HG03175 (cell line): ENCODE data around the gene PITPNM1.
"Not testable (repeated sequence)": the region's sequence is repeated elsewhere in the genome, so short reads cannot be mapped to it uniquely, and the experiment has no call there.

Experiments
- ATAC-seq: cut with Tn5 transposase; IDR thresholded peaks from one replicate; pipeline ENCODE4 v1.9.1; 2021; ENCODE audit warnings: mild to moderate bottlenecking, moderate library complexity; ENCODE audit not compliant: unreplicated experiment

PITPNM1 gene

DNA sequence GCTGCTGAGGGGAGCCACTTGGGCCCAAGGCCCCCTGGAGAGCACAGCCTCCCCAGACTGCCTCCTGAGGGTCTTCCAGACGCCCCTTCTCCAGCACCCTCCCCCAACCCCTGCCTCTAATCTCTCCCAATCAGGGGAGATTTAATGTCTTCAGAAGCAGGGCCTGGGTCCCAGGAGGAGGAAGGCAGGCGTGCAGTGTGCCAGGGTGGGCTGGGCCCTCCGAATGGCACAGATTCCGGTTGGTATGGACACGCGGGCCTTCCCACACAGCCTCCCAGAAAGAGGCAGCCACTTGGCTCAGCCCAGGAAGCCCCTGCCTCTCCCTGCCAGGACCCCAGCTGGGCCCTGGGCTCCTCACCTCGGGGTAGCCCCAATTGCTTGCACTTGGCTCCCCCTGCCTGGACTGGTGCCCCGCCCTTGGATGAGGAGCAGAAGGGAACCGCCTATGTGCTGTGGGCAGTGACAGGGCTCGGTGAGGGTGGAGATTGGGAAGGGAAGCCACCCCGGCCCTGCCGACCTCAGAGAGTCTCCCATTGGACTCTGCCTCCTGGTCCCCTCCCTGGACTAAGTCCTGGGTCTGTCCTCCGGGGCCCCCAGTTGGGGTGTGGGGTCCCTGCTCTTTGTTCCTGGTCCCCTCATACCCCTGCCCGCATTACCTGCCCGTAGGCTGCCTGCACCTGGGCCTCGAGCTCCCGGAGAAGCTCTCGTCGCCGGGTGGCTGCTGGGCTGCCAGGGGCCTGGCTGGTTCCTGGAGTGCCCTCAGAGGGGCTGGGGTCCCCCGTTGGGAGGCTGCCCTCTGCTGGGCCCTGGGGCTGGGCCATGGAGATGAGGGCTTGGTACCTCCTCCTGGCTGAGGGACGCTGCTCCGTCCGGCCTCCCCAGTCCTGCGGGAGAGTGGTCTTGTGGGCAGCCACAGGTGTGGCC is 18.7 kb upstream of the PITPNM1 start:
- no peak for ATAC-seq

DNA sequence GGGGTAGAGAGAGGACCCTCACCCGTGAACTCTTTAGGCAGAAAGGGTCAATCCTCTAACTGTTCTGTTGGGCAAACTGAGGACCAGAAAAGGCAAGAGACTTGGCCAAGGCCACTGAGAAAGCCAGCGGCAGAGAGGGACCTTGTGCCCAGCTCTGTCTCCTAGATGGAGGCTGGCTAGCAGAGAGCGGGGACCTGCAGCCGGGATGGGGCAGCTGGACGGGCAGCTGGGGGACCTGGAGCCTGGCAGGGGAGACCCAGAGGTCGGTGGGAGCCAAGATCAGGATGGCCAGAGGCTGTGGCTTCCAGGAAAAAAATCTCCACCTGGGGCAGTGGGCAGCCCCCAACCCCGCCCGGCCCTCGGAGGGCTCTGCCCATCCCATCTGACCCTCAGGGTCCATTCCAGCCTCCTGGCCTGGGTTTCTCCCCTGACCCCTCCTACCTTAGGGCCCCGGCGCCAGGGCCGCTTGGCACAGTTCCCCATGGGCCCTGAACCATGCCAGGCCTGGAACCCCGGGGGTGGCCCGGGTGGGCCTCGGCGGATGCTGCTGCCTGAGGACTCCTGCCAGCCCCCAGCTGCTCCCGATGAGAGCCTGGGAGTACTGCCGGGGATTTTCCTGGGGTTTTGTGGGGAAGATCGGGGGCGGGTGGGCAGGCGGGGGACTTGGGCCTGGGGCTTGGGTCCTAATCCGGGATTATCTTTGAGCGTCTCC is 17.8 kb upstream of the PITPNM1 start, which contains the start of gene CABP2:
Gene CABP2, minus strand, starts transcription at position 603 of the 712 bp plus-strand sequence. Its CDS starts 120 bp downstream, at position 483.
- no peak for ATAC-seq

DNA sequence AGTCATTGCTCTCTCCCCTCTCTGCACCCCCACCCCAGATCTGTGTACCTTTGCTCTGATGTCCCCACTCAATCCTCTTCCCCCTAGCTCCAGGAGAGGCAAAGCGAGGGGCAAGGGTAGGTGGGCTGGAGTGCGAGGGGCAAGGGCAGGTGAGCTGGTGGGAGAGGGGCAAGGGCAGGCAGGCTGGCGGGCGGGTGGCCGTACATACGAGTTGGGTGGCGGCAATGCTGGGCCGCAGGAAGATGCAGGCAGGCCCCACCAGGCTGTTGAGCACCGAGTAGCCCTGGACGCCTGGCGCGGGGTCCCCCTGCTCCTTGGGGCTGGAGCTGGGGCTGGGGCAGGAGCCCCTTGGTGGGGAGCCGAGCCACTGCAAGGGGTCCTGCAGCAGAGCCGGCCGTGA is 17.2 kb upstream of the PITPNM1 start:
- no peak for ATAC-seq

DNA sequence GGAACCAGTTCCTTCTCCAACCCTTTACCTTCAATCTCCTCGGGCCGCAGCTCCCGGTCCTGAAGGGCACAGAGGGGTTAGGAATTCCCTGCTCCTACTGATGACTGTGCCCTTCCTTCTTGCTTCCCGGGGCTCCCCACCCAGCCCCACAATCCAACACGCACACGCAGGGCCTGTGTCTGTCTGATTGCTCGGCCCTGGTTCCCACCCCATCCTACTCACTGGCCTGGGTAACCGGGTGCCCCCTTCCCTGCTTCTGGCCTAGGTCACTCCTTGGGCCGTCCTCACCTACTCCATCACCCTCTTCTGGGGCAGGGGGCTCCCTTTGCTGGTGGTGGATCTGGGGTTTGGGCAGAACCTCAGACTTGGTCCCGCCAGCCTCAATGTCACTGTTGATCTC is 16.8 kb upstream of the PITPNM1 start:
- no peak for ATAC-seq

DNA sequence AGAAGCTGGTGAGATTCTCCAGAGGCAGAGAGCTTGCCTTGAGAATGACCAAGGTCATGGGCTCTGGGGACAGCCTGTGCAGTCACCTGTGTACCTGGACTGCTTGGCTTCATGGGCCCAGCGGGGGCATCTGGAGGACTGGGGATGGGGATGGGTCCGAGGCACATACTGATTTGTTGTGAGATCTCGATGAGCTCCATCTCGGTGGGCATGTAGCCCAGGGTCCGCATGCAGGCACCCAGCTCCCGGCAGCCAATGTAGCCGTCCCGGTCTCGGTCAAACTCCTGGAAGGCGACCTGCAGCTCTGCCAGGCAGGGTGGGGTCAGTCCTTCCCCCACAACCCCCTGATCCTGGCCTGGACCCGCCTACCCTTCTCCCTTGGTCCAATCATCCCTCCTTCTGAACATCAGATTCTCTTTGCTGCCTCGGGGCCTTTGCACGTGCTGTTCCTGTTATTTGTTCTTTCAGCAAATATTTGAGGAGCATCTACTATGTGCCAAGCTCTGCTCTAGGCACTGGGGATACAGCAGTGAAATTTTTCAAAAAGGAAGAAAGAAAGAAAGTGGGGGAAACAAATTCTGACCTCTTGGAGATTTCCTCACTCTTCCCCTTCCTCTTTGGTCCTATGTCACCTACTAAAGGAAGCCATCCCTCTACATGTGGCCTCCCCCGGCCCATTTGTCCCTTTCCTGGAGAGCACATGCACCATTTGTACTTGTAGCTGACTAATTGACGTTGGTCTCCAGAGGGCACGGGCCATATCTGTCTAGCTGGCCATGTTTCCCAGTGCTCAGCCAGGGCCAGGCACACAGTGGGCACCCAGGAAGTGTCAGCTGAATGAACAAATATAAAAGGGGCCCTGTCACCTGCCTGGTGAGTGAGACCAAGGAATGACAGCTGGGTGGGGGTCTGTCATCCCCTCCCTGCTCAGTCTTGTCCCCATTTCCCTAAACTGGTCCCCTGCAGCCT is 16.0 kb upstream of the PITPNM1 start:
- no peak for ATAC-seq

DNA sequence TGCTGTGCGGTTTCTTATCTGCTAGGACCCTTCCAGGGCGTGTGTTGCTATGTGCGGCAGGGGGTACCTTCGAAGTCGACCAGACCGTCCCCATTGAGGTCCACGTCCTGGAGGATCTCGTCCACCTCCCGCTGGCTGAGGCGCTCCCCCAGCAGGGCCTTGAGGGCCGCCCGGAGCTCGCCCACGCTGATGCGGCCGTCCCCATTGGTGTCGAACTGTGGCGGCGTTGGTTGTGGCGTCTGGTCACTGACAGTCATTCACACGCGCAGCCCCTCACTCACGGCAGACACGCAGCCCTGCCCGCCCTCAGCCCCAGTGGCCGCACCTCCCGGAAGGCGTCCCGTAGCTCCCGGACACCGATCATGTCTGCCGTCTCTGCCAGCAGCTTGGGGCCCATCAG is 14.6 kb upstream of the PITPNM1 start:
- no peak for ATAC-seq

DNA sequence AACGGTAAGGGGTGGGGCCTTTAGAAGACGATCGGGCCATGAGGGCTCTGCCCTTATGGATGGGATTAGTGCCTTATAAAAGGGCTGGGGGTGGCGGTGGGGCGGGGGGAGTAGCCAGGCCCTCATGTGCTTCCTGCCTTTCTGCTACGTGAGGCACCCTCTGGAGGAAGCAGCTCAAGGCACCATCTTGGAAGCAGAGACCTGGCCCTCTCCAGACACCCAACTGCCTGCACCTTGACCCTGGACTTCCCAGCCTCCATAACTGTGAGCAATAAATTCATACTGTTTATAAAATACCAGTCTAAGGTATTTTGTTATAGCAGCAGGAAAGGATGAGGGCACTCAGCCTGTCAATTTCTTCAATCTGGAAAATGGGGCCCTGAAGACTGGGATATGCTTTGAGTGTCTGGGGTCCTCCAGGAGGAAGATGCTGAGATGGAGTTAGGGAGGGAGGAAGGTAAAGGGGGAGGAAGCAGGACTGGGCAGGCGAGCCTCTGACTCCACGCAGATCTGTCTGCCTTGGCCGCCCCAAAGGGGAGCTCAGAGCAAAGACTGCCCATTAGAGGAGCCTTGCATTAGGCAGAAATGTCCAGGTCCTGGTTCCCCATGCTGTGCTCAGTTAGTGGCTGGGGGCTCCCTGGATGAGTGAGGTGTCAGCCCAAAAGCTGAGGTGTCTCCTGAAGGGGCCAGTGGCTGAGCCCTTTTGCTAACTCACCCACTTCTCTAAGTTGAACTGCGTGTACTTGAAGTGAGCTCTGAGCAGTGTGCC is 12.8 kb upstream of the PITPNM1 start:
- ATAC-seq, result no peak

DNA sequence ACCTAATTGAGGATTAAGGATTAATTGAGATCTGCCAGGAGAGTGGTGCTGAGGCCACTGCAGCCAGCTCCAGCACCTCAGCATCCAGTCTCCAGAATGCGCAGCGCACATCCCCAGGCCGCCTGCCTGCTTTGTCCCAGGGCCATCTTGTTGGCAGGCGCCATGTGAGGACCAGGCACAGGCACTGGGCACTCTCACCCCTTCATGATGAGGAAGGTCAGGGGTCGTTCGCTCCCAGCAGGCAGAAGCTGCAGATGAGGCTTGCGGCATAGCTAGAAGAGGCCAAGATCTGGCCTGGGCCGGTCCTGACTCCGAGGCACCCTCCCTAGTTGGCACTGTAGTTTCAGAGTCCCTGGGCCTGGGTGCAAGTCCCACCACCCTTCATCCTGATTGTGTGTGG is 11.6 kb upstream of the PITPNM1 start:
- no peak for ATAC-seq

DNA sequence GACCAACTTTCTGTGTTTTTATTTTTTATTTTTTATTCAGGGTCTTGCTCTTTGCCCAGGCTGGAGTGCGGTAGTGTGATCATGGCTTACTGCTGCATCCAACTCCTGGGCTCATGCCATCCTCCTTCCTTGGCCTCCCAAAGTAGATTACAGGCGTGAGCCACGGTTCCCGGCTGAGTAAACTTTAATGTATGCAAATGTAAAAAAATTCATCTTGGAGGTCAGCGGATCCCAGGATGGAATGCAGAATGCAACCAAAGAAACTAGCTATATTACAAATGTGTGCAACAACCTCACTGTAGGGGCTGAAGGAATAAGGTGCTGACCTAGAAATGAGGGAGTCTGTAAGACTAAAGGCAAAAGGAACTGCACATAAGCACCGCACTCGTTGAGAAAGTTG is 9.0 kb upstream of the PITPNM1 start:
- ATAC-seq, result no peak

DNA sequence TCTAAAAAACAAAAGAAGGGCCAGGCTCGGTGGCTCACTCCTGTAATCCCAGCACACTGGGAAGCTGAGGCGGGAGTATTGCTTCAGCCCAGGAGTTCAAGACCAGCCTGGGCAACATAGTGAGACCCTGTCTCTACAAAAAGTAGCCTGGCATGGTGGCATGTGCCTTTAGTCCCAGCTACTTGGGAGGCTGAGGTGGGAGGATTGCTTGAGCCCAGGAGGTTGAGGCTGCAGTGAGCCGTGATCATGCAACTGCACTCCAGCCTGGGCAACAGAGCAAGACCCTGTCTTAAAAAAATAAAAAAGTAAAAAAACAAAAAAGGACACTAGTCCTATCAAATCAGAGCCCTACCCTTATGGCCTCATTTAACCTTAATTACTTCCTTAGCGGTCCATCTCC is 6.4 kb upstream of the PITPNM1 start:
- not testable (repeated sequence) for ATAC-seq

DNA sequence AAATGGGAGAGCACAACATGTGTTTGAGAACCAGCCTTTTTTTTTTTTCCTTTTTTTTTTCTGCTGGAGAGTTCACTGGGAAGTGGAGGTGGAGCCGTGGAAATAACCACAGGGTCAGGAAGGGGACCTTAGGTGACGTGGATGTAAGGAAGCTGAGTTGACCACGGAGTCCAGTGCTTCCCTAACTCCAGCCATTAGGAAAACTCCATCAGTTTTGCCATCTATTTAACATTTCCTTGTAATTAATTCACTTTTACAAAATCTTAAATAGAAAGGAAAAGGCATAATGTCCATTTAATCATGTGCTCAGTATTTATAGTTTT is 4.8 kb upstream of the PITPNM1 start:
- no peak for ATAC-seq

DNA sequence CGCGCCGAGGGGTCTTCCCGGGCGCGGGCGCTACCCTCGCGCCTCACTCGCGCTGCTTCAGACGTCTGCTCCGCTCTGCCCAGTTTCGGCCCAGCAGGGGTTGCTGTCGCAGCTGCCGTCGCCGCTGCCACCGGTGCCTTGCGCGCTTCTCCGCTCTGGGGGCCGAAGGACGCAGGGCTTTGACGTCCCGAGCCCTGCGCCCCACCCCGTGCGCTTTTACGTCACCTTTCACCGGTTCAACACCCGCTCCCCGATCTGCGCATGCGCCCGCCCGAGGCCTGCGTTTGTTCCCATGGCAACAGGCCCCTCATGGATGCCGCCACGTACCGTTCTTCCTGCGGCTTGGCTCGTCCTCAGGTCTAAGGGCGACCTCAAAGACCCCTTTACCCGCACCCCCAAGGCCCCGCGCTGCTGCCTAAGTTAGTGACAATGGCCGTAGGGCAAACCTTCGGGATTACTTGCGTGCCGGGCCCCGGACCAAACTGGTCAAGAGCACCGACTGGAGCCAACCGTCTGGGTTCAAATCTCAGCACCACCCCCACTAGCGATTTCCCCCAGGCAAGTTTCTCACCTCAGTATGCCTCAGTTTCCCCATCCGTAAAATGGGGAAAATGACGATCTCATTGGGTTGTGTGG is 3.4 kb upstream of the PITPNM1 start:
- ATAC-seq, result peak; percentile 49

DNA sequence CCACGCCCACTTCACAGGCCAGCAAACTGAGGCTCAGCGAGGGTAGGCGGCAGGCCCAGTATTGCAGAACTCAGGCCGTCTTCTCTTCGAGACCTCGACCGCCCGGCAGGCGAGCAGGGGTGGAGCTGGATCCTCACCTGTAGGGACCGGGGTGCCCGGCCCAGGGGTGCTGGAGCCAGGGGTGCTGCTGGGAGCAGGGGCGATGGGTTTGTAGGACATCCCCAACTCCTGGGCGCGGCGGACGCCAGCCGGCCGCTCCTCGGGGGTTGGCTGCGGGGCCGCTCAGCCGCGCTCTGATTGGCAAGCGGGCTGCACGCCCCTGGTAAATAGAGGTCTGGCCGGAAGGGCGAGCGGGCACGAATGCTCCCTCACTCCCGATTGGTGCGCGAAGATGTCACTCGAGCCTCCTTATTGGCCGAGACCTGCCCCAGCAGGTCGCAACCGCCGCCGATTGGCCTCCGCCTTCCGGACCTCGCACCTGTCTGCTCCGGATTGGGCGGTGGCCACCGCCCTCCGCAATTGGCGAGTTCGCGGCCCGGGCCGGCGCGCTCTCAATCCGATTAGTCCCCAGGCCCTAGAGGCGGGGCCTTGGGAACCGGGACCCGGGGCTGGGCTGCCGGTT is 2.8 kb upstream of the PITPNM1 start, which contains the start of gene CDK2AP2:
Gene CDK2AP2, minus strand, starts transcription at position 299 of the 622 bp plus-strand sequence. Its CDS starts 80 bp downstream, at position 219.
- ATAC-seq, result peak; percentile 72

DNA sequence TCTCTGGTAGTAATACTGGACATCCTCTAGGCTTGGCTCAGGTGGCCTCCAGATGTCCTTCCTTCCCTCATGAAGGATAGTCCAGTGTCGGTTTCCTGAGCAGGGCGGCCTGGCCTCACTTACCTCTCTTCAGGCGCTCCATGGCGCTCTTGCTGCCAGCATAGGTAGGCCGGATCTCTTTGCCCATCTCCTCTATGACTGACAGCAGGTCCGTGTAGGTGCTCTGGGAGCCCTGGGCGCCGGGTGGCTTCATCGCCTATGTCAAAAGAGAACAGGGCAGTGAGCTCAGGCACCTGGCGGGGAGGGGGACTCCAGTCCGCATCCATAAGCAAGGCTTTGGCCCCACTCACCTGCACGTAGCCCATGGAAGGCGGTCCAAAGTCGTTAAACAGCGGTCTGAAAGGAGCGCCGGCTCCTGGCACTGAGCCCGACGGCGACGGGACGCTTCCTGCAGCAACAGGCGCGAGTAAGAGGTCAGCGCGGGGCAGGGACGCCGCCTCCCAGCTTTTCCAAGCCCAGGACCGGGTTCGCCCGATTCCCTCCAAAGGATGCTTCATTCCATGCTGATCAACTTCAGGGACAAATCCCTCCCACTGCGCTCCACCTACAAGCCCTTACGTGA is 2.2 kb upstream of the PITPNM1 start:
- ATAC-seq, result no peak

DNA sequence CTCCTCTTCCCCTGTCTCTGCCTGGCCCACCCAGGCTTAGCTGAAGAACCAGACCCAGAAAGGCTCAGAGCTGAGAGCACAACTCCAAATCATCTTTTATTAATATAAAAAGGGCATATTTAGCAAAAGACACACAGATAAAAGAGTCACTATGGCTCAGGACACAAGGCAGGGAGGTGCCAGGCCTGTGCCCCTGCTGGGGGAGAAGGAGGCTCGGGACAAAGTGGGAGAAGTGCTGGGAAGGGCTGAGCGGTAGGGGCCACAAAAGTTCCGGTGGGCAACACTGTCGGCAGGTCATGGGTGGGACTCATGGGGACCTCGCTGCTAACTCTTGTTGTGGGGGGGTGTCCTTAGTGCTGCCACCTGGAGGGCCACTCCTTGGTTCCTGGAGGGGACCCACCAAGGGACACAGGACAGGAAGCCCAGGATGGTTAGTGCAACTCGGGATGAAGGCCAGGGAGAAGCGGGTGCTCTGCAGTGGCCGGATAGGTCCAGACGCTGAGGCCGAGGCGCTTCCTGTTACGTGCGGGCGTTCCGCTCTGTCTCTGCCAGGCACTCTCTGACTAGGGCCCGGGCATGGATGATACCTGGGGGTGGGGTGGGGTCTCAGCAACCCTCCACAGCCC is 1.4 kb upstream of the PITPNM1 start:
- ATAC-seq, result no peak

DNA sequence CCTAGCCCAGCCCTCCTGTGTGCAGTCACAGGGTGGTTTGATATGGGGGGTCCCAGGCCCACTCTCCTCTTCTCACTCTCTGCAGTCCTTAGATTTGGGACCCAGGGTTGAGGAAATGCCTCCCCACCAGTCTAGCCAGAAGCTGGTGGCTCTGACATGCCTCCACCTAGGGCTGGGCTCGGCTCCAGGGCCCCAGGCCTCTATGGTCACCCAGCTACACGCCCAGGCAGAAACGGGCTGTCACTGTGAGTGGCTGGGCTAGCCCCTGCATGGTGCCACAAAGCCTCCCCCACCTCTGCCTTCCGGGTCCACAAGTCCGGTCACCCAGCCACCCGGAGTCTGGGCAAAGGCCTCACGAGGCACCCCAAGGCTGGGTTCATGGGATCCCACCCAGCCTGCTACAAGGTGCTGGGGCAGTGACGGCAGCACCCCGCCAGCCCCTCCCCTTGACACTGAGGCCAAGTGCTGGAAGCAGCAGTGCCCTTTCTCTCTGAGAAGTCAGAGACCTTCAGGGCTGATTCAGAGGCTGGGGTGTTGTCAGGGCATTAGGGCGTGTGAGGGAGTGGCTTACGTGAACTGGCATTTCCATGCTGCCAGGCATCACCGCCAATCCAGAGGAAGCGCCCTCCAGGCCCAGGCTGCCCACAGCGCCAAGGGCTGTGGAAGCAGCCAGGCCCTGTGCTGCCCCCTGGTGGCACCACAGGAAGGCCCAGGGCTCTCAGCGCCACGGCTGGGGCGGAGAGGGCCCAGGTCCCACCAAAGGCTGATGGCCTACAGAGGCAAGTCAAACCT is 638 bp upstream of the PITPNM1 start:
- no peak for ATAC-seq
